NCI-H187 treated with DMSO at 0.1 percent for 48 hours (cell line): Measurements from ENCODE around the gene TSEN54.

Source experiments
- DNase-seq: peaks from one replicate; lab custom pipeline; 2025; lab: John Stamatoyannopoulos, UW

TSEN54 gene

GRCh38 chr17:75488693-75489510 lies 27.4 kb upstream of the TSEN54 start:
- no peak for DNase-seq

- no peak for DNase-seq
These were observed 26.8 kb upstream of the TSEN54 start for GRCh38 chr17:75489511-75489955.

GRCh38 chr17:75490173-75490743 lies 26.1 kb upstream of the TSEN54 start:
- DNase-seq = no peak

GRCh38 chr17:75490953-75491649 lies 25.2 kb upstream of the TSEN54 start:
- DNase-seq = no peak

- no peak for DNase-seq
These were observed 24.6 kb upstream of the TSEN54 start for GRCh38 chr17:75491680-75492079.

GRCh38 chr17:75492555-75493168 lies 23.7 kb upstream of the TSEN54 start:
- DNase-seq = no peak

GRCh38 chr17:75493476-75494129 lies 22.7 kb upstream of the TSEN54 start:
- no peak for DNase-seq

- no peak for DNase-seq
These were observed 21.9 kb upstream of the TSEN54 start for GRCh38 chr17:75494326-75494877.

GRCh38 chr17:75496005-75496404 lies 20.3 kb upstream of the TSEN54 start:
- no peak for DNase-seq

GRCh38 chr17:75498039-75498725 lies 18.1 kb upstream of the TSEN54 start:
- DNase-seq = no peak

- no peak for DNase-seq
These were observed 17.6 kb upstream of the TSEN54 start for GRCh38 chr17:75498726-75499213.

- DNase-seq = no peak
These were observed 16.9 kb upstream of the TSEN54 start for GRCh38 chr17:75499313-75500022.

GRCh38 chr17:75500419-75501216 lies 15.7 kb upstream of the TSEN54 start:
- DNase-seq = no peak

- no peak for DNase-seq
These were observed 14.8 kb upstream of the TSEN54 start for GRCh38 chr17:75501378-75502071.

GRCh38 chr17:75502072-75502720 lies 14.1 kb upstream of the TSEN54 start:
- no peak for DNase-seq

GRCh38 chr17:75502721-75503329 lies 13.5 kb upstream of the TSEN54 start:
- no peak for DNase-seq

- DNase-seq = no peak
These were observed 12.9 kb upstream of the TSEN54 start for GRCh38 chr17:75503337-75503950.
